DOHH2 (cell line): ENCODE measurements around the gene NUP205.

ENCODE experiments used
- CTCF ChIP-seq: fragments of 200-600 bp; sonication (generic); IDR thresholded peaks from one replicate; pipeline ENCODE4 v1.5.1; 2014; ENCODE audit warnings: antibody characterized with exemption, mild to moderate bottlenecking, low read depth, low read length; ENCODE audit not compliant: poor library complexity, severe bottlenecking
- EZH2phosphoT487 ChIP-seq: fragments of 200-600 bp; sonication (generic); IDR thresholded peaks from 2 replicates; pipeline ENCODE4 v1.6.1; 2017; ENCODE audit warnings: borderline replicate concordance, mild to moderate bottlenecking, antibody characterized with exemption, low read length, moderate library complexity, mixed read lengths

- no peak for TF ChIP-seq CTCF
- no peak for TF ChIP-seq EZH2phosphoT487
Observed at GRCh38 chr7:135571834-135572233, 14.1 kb downstream of the NUP205 start.
